Pancreas (tissue), 10 donors: ENCODE measurements around the gene IL36G. TPM values are rescaled to one million over a fixed set of nuclear protein-coding genes. Genes with fewer than 3 reads are reported as not detected.

ENCODE experiments used
- ATAC-seq, 4 donors: fragments of 200-7000 bp; cut with Tn5 transposase; one replicate each; pipeline versions ENCODE4 v1.8.0 to v1.9.1; 2020; ENCODE audit warnings: mild to moderate bottlenecking in 4 of 4, moderate library complexity in 4 of 4
- DNase-seq, 6 donors: peaks; one replicate each; pipeline ENCODE4 v3.0.0-alpha.2; 2020
- FAIRE-seq: peaks from 2 replicates; lab custom pipeline; 2012; peaks lifted over from hg19 to GRCh38; lab: Jason Lieb, UNC
- H3K27ac ChIP-seq, 4 donors: fragments of 200-600 bp; sonication (generic); 1 replicate in 3 of 4; 2 replicates in 1 of 4; pipeline versions ENCODE4 v1.5.0 to v1.8.0; 2020
- H3K27me3 ChIP-seq, 4 donors: fragments of 200-600 bp; one replicate each; pipeline ENCODE4 v1.8.0; 2021
- H3K36me3 ChIP-seq, 3 donors: fragments of 200-600 bp; sonication (generic) in 1 of 3; one replicate each; pipeline versions ENCODE4 v1.5.0 to v1.8.0; 2020 to 2021
- H3K4me1 ChIP-seq, 3 donors: fragments of 200-600 bp; one replicate each; pipeline ENCODE4 v1.8.0; 2021
- H3K4me3 ChIP-seq, 4 donors: fragments of 200-600 bp; sonication (generic) in 2 of 4; one replicate each; pipeline versions ENCODE4 v1.5.0 to v1.8.0; 2020 to 2021
- H3K9me3 ChIP-seq, 4 donors: fragments of 200-600 bp; one replicate each; pipeline ENCODE4 v1.8.0; 2021
- WGBS, 2 donors: extraction: QIAGEN DNeasy Blood & Tissue Kit; methylation state at CpG; one replicate each; pipeline ENCODE4 v1.1.7; 2013; 5-methylcytosine and 5-hydroxymethylcytosine counted together
- intact Hi-C, 3 donors: fragments of 100-400 bp; cut with DNase I; formaldehyde crosslinking; loops; one replicate each; pipeline versions ENCODE4 v1.11.1 to v1.14.2; 2022
- polyA plus RNA-seq, 2 donors: library from polyadenylated mRNA; stranded (reverse); fragments of 200-250 nt; gene quantifications; one replicate each; pipeline ENCODE4 v1.2.3, GENCODE V29; 2013
- total RNA-seq, 6 donors: library from RNA; stranded (reverse); fragmentation: NEBNext Ultra II Directional in 4 of 6; extraction: Animal tissue kit (Norgen Biotek cat#: 25700) in 4 of 6; gene quantifications; one replicate each; pipeline versions ENCODE4 v1.2.1 to v1.2.4, GENCODE V29; 2021 to 2023
- TF ChIP-seq, protein P1 (sequence below), 4 donors: fragments of 200-600 bp; sonication (generic) in 3 of 4; IDR thresholded peaks; one replicate each; pipeline versions ENCODE4 v1.5.0 to v1.8.0; 2021; ENCODE audit warnings: antibody characterized with exemption in 4 of 4
- donor health status: healthy with polysubstance abuse.
- donor health status: DM: no; HTN: no; CAD: no; lungs with moderate emphysema.
- donor health status: DM: no; HTN: no; CAD: no.
- donor health status: control.
- donor health status: control.
- donor health status: Bipolar disorder and iron deficiency.
- donor health status: DM: yes; HTN: yes; CAD: no.
- donor health status: DM: no; HTN: no; CAD: no.
- donor health status: DM: no; HTN: no; CAD: no.
- donor health status: DM: yes; HTN: yes; CAD: no.

IL36G gene
- total and polyA plus RNA-seq, 8 donors = not detected

DNA sequence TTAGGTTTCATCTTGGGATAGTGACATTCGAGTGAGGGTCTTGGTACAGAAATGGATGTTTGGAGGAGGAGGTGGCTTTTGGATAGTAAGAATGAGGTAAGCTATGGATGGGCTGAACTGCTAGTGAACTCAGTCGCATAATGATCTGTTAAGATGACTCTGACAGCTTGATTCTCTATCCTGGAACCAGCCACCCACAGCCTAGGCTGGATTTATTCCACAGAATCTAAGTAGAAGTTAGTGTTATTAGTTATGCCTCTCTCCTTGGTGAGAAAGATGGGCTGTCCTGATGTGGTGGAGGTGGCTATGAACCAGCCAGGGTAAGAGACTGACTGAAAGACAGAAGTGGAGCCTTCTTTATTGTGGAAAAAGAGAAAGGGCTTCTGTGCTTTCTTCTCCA is 49.9 kb downstream of the IL36G start:
- Histone ChIP-seq H3K9me3 (no peaks in the 10 kb centered on the region), H3K36me3 (no peaks in the 10 kb centered on the region), H3K4me3 (no peak overlapping the region), H3K4me1 (no peaks in the 10 kb centered on the region), H3K27me3 (peaks cover 0 to 3% (median 0%) of the 10 kb centered on the region in 4 donors), H3K27ac (no peak overlapping the region)
- no peak for DNase-seq
- 57 to 64% methylated on average over 2 of the region's 2 CpGs for WGBS, 2 donors
- no peak for FAIRE-seq
- no peak for ATAC-seq
- intact Hi-C loops = no loop called here
- TF ChIP-seq, protein P1, sequence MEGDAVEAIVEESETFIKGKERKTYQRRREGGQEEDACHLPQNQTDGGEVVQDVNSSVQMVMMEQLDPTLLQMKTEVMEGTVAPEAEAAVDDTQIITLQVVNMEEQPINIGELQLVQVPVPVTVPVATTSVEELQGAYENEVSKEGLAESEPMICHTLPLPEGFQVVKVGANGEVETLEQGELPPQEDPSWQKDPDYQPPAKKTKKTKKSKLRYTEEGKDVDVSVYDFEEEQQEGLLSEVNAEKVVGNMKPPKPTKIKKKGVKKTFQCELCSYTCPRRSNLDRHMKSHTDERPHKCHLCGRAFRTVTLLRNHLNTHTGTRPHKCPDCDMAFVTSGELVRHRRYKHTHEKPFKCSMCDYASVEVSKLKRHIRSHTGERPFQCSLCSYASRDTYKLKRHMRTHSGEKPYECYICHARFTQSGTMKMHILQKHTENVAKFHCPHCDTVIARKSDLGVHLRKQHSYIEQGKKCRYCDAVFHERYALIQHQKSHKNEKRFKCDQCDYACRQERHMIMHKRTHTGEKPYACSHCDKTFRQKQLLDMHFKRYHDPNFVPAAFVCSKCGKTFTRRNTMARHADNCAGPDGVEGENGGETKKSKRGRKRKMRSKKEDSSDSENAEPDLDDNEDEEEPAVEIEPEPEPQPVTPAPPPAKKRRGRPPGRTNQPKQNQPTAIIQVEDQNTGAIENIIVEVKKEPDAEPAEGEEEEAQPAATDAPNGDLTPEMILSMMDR (IDR thresholded peaks at IDR 0.05) = no peak

DNA sequence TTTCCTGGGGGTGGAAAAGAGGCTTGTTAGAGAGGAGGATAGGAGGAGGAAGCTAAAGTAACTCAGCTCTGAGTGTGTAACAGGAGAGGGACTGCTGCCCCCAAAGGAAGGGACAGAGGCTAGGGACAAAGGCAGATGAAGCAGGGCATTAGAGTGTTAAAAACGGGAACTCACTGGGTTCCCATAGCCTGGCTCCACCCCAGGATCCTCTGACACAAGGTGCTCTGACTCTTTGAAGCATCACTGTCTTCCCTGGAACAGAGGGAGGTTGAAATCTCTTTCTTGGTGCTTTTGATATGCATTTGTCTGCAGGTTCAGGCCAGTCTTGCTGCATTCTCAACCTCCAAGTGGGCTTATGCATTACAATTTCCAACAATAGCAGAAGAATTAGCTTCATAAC is 50.3 kb downstream of the IL36G start:
- TF ChIP-seq, protein P1 (IDR thresholded peaks at IDR 0.05) = no peak
- H3K27ac ChIP-seq = no peak overlapping the region
- peaks cover 0 to 3% (median 0%) of the 10 kb centered on the region in 4 donors for H3K27me3 ChIP-seq
- no peak for ATAC-seq
- intact Hi-C loops = no loop called here
- DNase-seq = no peak
- no peaks in the 10 kb centered on the region for H3K36me3 ChIP-seq
- WGBS, 2 donors = 6 to 24% methylated on average over 1 of the region's 1 CpG
- no peak overlapping the region for H3K4me3 ChIP-seq
- FAIRE-seq = no peak
- H3K4me1 ChIP-seq = no peaks in the 10 kb centered on the region
- H3K9me3 ChIP-seq = no peaks in the 10 kb centered on the region

DNA sequence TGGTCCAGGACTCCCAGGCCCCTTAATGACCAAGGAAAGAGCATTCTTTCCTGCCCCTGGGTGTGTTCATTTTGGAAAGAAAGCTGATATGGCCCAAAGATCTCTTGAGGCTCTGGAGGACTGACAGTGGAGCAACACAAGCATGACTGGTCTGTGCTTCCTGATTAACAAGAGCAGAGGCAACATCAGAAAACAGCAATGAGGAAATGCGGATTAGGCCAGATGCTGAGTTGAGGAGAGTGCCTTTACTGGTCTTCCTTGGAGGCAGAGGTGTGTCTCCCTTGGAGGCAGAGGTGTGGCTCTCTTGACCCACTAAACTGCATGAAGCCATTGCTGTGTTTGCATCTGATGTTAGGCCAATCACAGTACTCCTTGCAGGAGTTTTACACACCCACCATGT is 54.9 kb downstream of the IL36G start:
- no peaks in the 10 kb centered on the region for H3K27me3 ChIP-seq
- ATAC-seq (no peak), DNase-seq (no peak), FAIRE-seq (no peak)
- intact Hi-C loops = no loop called here
- H3K27ac ChIP-seq = no peak overlapping the region
- H3K36me3 ChIP-seq = no peaks in the 10 kb centered on the region
- H3K4me3 ChIP-seq = no peak overlapping the region
- TF ChIP-seq, protein P1 (IDR thresholded peaks at IDR 0.05) = no peak
- no peaks in the 10 kb centered on the region for H3K9me3 ChIP-seq
- no peaks in the 10 kb centered on the region for H3K4me1 ChIP-seq
- 87% methylated on average over 1 of the region's 1 CpG for WGBS, 2 donors

DNA sequence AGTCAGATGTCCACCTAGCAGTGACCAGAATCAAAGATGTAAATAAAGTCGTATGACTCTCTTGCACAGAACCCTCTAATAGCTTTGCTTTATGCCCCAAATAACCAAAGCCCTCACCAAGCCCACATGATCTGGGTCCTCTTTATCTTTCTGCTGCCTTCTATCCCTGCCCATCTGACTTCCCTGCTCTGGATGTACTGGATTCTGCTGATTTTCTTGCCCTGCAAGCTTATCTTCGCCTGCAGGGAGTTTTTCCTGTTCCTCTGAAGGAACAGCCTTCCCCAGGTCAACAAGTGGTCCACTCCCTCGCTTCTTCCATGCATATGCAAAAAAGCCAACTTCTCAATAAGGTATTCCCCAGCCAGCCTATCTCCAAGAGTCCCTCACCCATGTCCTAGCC is 56.2 kb downstream of the IL36G start:
- peaks cover 0 to 6% (median 2%) of the 10 kb centered on the region in 3 donors for H3K4me1 ChIP-seq
- H3K27ac ChIP-seq = no peak overlapping the region
- no peak for ATAC-seq
- no peak overlapping the region for H3K4me3 ChIP-seq
- DNase-seq = no peak
- no peaks in the 10 kb centered on the region for H3K36me3 ChIP-seq
- no peaks in the 10 kb centered on the region for H3K27me3 ChIP-seq
- H3K9me3 ChIP-seq = no peaks in the 10 kb centered on the region
- 88 to 93% methylated on average over 3 of the region's 3 CpGs for WGBS, 2 donors
- FAIRE-seq = no peak
- intact Hi-C loops = no loop called here
- TF ChIP-seq, protein P1 (IDR thresholded peaks at IDR 0.05) = no peak

Other genes with a start within 250 kb of the IL36G start
- gene CKAP2L, start 213.4 kb upstream of the IL36G start, total RNA-seq = under 1 TPM in 4 of 6 donors, not detected in 2; 0.06 to 0.64 (median 0.33) TPM
- gene CKAP2L, start 213.4 kb upstream of the IL36G start, polyA plus RNA-seq = under 1 TPM; 0.04 to 0.05 TPM
- gene IL1A, start 193.5 kb upstream of the IL36G start, total RNA-seq = under 1 TPM in 3 of 6 donors, not detected in 3; 0.08 to 0.18 (median 0.09) TPM
- gene IL1A, start 193.5 kb upstream of the IL36G start, polyA plus RNA-seq = under 1 TPM in 1 of 2 donors, not detected in 1; 0.05 TPM
- 1 to 10 TPM in 3 of 6 donors, under 1 TPM in 3; 0.32 to 3.9 (median 1.1) TPM for gene IL1B, start 141.2 kb upstream of the IL36G start, total RNA-seq
- gene IL1B, start 141.2 kb upstream of the IL36G start, polyA plus RNA-seq = 1 to 10 TPM in 1 of 2 donors, under 1 TPM in 1; 0.80 to 1.3 TPM
- gene IL37, start 66.8 kb upstream of the IL36G start, total RNA-seq = not detected
- gene IL37, start 66.8 kb upstream of the IL36G start, polyA plus RNA-seq = not detected
- gene IL36A, start 27.5 kb downstream of the IL36G start, total RNA-seq = not detected
- gene IL36A, start 27.5 kb downstream of the IL36G start, polyA plus RNA-seq = not detected
- gene IL36B, start 74.9 kb downstream of the IL36G start, total RNA-seq = not detected
- gene IL36B, start 74.9 kb downstream of the IL36G start, polyA plus RNA-seq = not detected
- not detected for gene IL36RN, start 81.2 kb downstream of the IL36G start, total RNA-seq
- gene IL36RN, start 81.2 kb downstream of the IL36G start, polyA plus RNA-seq = not detected
- gene IL1F10, start 90.0 kb downstream of the IL36G start, total RNA-seq = not detected
- not detected for gene IL1F10, start 90.0 kb downstream of the IL36G start, polyA plus RNA-seq
- gene IL1RN, start 149.6 kb downstream of the IL36G start, total RNA-seq = 1 to 10 TPM in 3 of 6 donors, under 1 TPM in 2, not detected in 1; 0.37 to 3.1 (median 1.4) TPM
- gene IL1RN, start 149.6 kb downstream of the IL36G start, polyA plus RNA-seq = 1 to 10 TPM in 1 of 2 donors, under 1 TPM in 1; 0.65 to 1.6 TPM
- 10 to 100 TPM; 15.9 to 37.6 (median 23.4) TPM for gene PSD4, start 196.0 kb downstream of the IL36G start, total RNA-seq
- gene PSD4, start 196.0 kb downstream of the IL36G start, polyA plus RNA-seq = 10 to 100 TPM; 28.2 to 31.4 TPM